ENCODE results near the gene QTRT2.

DNA sequence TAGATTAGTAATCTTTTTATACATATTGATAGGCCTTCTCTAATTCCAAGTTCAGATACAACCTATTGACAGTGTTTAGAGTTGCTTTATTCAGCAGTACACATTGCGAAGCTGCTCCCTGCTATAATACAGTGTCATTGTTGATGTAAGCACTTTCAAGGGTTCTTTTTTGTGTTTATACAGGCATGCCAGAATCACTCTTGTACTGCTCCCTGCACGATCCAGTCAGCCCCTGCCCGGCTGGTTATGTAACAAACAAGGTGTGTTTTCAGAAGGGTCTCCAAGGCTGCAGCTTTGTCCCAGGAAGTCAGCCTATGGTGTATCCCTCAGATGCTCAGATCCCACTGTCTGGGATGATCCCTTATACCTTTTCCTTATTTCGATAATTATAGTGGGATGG lies 11.3 kb downstream of the QTRT2 start:
- TF ChIP-seq, protein P1, sequence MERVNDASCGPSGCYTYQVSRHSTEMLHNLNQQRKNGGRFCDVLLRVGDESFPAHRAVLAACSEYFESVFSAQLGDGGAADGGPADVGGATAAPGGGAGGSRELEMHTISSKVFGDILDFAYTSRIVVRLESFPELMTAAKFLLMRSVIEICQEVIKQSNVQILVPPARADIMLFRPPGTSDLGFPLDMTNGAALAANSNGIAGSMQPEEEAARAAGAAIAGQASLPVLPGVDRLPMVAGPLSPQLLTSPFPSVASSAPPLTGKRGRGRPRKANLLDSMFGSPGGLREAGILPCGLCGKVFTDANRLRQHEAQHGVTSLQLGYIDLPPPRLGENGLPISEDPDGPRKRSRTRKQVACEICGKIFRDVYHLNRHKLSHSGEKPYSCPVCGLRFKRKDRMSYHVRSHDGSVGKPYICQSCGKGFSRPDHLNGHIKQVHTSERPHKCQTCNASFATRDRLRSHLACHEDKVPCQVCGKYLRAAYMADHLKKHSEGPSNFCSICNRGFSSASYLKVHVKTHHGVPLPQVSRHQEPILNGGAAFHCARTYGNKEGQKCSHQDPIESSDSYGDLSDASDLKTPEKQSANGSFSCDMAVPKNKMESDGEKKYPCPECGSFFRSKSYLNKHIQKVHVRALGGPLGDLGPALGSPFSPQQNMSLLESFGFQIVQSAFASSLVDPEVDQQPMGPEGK (CRISPR knock-in tag; IDR thresholded peaks at IDR 0.05; ENCODE audit: borderline replicate concordance), result no peak
- TF ChIP-seq ZC3H10 (CRISPR knock-in tag; IDR thresholded peaks at IDR 0.05) (no peak), RARB (CRISPR knock-in tag; IDR thresholded peaks at IDR 0.05) (no peak), TOX (CRISPR knock-in tag; IDR thresholded peaks at IDR 0.05; ENCODE audit: borderline replicate concordance) (no peak), ISL1 (CRISPR knock-in tag; IDR thresholded peaks at IDR 0.05) (no peak), SNAI2 (CRISPR knock-in tag; IDR thresholded peaks at IDR 0.05) (no peak), ZNF8 (CRISPR knock-in tag; IDR thresholded peaks at IDR 0.05) (no peak), ESRRG (CRISPR knock-in tag; IDR thresholded peaks at IDR 0.05) (no peak), TCF4 (CRISPR knock-in tag; IDR thresholded peaks at IDR 0.05; ENCODE audit: borderline replicate concordance) (no peak), ZFP3 (CRISPR knock-in tag; IDR thresholded peaks at IDR 0.05) (no peak), CSRNP3 (CRISPR knock-in tag; IDR thresholded peaks at IDR 0.05) (no peak), OSR1 (CRISPR knock-in tag; IDR thresholded peaks at IDR 0.05) (no peak), BACH2 (CRISPR knock-in tag; IDR thresholded peaks at IDR 0.05; ENCODE audit: borderline replicate concordance) (no peak)
- TF ChIP-seq, protein P2, sequence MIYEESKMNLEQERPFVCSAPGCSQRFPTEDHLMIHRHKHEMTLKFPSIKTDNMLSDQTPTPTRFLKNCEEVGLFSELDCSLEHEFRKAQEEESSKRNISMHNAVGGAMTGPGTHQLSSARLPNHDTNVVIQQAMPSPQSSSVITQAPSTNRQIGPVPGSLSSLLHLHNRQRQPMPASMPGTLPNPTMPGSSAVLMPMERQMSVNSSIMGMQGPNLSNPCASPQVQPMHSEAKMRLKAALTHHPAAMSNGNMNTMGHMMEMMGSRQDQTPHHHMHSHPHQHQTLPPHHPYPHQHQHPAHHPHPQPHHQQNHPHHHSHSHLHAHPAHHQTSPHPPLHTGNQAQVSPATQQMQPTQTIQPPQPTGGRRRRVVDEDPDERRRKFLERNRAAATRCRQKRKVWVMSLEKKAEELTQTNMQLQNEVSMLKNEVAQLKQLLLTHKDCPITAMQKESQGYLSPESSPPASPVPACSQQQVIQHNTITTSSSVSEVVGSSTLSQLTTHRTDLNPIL (CRISPR knock-in tag; IDR thresholded peaks at IDR 0.05; ENCODE audit: low read depth), result no peak
